ENCODE data around the gene SLC47A1.
"Not testable (repeated sequence)": the region's sequence is repeated elsewhere in the genome, so short reads cannot be mapped to it uniquely, and the experiment has no call there.

SLC47A1 gene

DNA sequence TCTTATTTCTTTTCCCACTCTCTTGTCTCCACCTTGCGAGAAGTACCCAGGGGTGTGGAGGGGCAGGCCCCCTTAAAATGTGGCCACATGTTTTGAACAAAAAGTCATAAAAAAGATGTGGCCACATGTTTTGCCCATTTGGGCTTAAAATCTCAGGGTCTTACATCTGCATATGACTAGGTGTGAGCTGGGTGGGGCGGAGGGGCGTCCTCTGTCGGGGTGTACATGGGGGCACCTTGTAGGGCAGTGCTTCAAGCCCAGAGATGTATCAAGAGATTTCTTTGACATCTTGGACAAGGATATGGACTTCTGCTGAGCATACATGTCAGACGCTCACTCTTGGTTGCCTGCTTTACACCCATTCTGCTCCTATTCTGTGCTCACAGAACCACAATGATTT, 13.0 kb upstream of the SLC47A1 start:
- H3K4me3 ChIP-seq (ENCODE audit: low read length in 2 of 2) = no peak overlapping the region
- no peaks in the 10 kb centered on the region for H3K36me3 ChIP-seq (ENCODE audit: control insufficient read depth in 2 of 2, insufficient read depth in 2 of 2, low read length in 2 of 2)
- no peak overlapping the region for H3K27ac ChIP-seq (ENCODE audit: low read depth in 2 of 2, low read length in 2 of 2)
- no peaks in the 10 kb centered on the region for H3K27me3 ChIP-seq (ENCODE audit: control insufficient read depth in 2 of 2, insufficient read depth in 2 of 2, low read length in 2 of 2)
- no peak overlapping the region for H3K9ac ChIP-seq (ENCODE audit: low read depth in 1 of 2, low read length in 2 of 2)
- no peaks in the 10 kb centered on the region for H3K4me1 ChIP-seq (ENCODE audit: control insufficient read depth in 2 of 2, insufficient read depth in 2 of 2, low read length in 2 of 2)
- no peaks in the 10 kb centered on the region for H3K9me3 ChIP-seq (ENCODE audit: control insufficient read depth in 2 of 2, low read length in 2 of 2)

DNA sequence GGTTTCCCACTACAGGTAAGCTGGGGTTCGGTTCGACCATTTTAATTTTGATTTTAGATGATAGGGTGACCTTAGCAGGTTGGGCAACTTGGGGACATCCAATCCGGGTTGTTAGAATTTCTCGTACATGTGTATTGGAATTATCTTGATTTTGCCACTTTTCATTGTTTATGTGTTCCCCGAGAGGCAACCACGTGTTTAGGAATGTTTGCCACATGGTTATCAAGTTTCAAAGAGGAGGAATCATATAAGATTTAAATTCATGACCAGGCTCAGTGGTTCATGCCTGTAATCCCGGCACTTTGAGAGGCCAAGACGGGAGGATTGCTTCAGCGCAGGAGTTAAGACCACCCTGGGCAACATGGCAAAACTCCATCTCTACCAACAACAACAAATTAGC, 10.0 kb upstream of the SLC47A1 start:
- Histone ChIP-seq H3K4me3 (ENCODE audit: low read length in 2 of 2) (no peak overlapping the region), H3K27me3 (ENCODE audit: control insufficient read depth in 2 of 2, insufficient read depth in 2 of 2, low read length in 2 of 2) (no peaks in the 10 kb centered on the region), H3K9ac (ENCODE audit: low read depth in 1 of 2, low read length in 2 of 2) (no peak overlapping the region), H3K4me1 (ENCODE audit: control insufficient read depth in 2 of 2, insufficient read depth in 2 of 2, low read length in 2 of 2) (no peaks in the 10 kb centered on the region), H3K27ac (ENCODE audit: low read depth in 2 of 2, low read length in 2 of 2) (no peak overlapping the region), H3K9me3 (ENCODE audit: control insufficient read depth in 2 of 2, low read length in 2 of 2) (no peaks in the 10 kb centered on the region), H3K36me3 (ENCODE audit: control insufficient read depth in 2 of 2, insufficient read depth in 2 of 2, low read length in 2 of 2) (no peaks in the 10 kb centered on the region)

GRCh38 chr17:19526950-19527349, 6.7 kb upstream of the SLC47A1 start:
- not testable (repeated sequence) for H3K4me3 ChIP-seq (ENCODE audit: low read length in 2 of 2); H3K27me3 ChIP-seq (ENCODE audit: control insufficient read depth in 2 of 2, insufficient read depth in 2 of 2, low read length in 2 of 2); H3K9me3 ChIP-seq (ENCODE audit: control insufficient read depth in 2 of 2, low read length in 2 of 2); H3K9ac ChIP-seq (ENCODE audit: low read depth in 1 of 2, low read length in 2 of 2); H3K27ac ChIP-seq (ENCODE audit: low read depth in 2 of 2, low read length in 2 of 2); H3K36me3 ChIP-seq (ENCODE audit: control insufficient read depth in 2 of 2, insufficient read depth in 2 of 2, low read length in 2 of 2); H3K4me1 ChIP-seq (ENCODE audit: control insufficient read depth in 2 of 2, insufficient read depth in 2 of 2, low read length in 2 of 2)

DNA sequence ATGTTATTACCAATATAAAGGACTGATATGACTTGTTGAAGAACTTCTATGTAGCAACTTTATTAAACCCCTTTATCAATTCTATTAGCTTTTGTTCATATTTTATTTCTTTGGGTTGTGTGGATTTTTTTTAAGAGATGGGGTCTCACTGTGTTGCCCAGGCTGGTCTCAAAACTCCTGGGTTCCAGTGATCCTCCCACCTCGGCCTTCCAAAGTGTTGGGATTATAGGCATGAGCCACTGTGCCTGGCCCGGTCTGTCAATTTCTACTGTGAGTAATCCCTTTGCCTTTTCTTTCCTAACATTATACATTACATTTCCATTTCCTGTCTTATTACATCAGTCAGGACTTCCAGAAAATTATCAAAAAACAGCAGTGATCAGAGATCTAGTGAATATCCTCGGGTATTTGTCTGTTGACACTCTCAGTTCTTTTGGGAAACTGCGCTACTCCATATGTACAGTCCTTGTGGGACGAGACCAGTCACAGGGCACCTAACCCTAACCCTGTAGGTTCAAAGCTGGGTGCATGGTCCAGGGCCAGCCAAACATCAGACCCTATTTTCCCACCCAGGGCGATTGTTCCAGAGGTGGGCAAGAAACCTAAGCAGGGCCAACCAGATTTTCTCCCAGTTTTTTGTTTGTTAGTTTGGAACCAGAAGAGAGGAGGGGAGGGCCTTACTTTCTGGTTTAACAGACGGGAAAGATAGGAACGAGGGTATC, 1.7 kb upstream of the SLC47A1 start:
- H3K27ac ChIP-seq (ENCODE audit: low read depth in 2 of 2, low read length in 2 of 2) = no peak overlapping the region
- H3K36me3 ChIP-seq (ENCODE audit: control insufficient read depth in 2 of 2, insufficient read depth in 2 of 2, low read length in 2 of 2) = no peaks in the 10 kb centered on the region
- no peak overlapping the region for H3K4me3 ChIP-seq (ENCODE audit: low read length in 2 of 2)
- H3K9me3 ChIP-seq (ENCODE audit: control insufficient read depth in 2 of 2, low read length in 2 of 2) = no peaks in the 10 kb centered on the region
- peaks cover 8 to 13% of the 10 kb centered on the region in 2 donors for H3K27me3 ChIP-seq (ENCODE audit: control insufficient read depth in 2 of 2, insufficient read depth in 2 of 2, low read length in 2 of 2)
- H3K9ac ChIP-seq (ENCODE audit: low read depth in 1 of 2, low read length in 2 of 2) = no peak overlapping the region
- H3K4me1 ChIP-seq (ENCODE audit: control insufficient read depth in 2 of 2, insufficient read depth in 2 of 2, low read length in 2 of 2) = peaks cover 0 to 2% of the 10 kb centered on the region in 2 donors

GRCh38 chr17:19533036-19533717, 477 bp upstream of the SLC47A1 start:
- Histone ChIP-seq H3K9me3 (ENCODE audit: control insufficient read depth in 2 of 2, low read length in 2 of 2) (no peaks in the 10 kb centered on the region), H3K27ac (ENCODE audit: low read depth in 2 of 2, low read length in 2 of 2) (no peak overlapping the region), H3K36me3 (ENCODE audit: control insufficient read depth in 2 of 2, insufficient read depth in 2 of 2, low read length in 2 of 2) (no peaks in the 10 kb centered on the region), H3K27me3 (ENCODE audit: control insufficient read depth in 2 of 2, insufficient read depth in 2 of 2, low read length in 2 of 2) (peaks cover 8 to 13% of the 10 kb centered on the region in 2 donors), H3K9ac (ENCODE audit: low read depth in 1 of 2, low read length in 2 of 2) (no peak overlapping the region), H3K4me3 (ENCODE audit: low read length in 2 of 2) (peak overlapping the region in 1 of 2 donors; percentile 31), H3K4me1 (ENCODE audit: control insufficient read depth in 2 of 2, insufficient read depth in 2 of 2, low read length in 2 of 2) (peaks cover 0 to 2% of the 10 kb centered on the region in 2 donors)

- Histone ChIP-seq H3K27ac (ENCODE audit: low read depth in 2 of 2, low read length in 2 of 2) (no peak overlapping the region), H3K4me1 (ENCODE audit: control insufficient read depth in 2 of 2, insufficient read depth in 2 of 2, low read length in 2 of 2) (peaks cover 0 to 2% of the 10 kb centered on the region in 2 donors), H3K4me3 (ENCODE audit: low read length in 2 of 2) (peak overlapping the region in 1 of 2 donors; percentile 54), H3K9me3 (ENCODE audit: control insufficient read depth in 2 of 2, low read length in 2 of 2) (no peaks in the 10 kb centered on the region), H3K27me3 (ENCODE audit: control insufficient read depth in 2 of 2, insufficient read depth in 2 of 2, low read length in 2 of 2) (peaks cover 8 to 13% of the 10 kb centered on the region in 2 donors), H3K36me3 (ENCODE audit: control insufficient read depth in 2 of 2, insufficient read depth in 2 of 2, low read length in 2 of 2) (no peaks in the 10 kb centered on the region), H3K9ac (ENCODE audit: low read depth in 1 of 2, low read length in 2 of 2) (no peak overlapping the region)
Measured at GRCh38 chr17:19534562-19535149, 1.0 kb downstream of the SLC47A1 start.

GRCh38 chr17:19537111-19537510, 3.5 kb downstream of the SLC47A1 start:
- H3K9me3 ChIP-seq (ENCODE audit: control insufficient read depth in 2 of 2, low read length in 2 of 2) = no peaks in the 10 kb centered on the region
- H3K9ac ChIP-seq (ENCODE audit: low read depth in 1 of 2, low read length in 2 of 2) = no peak overlapping the region
- H3K27ac ChIP-seq (ENCODE audit: low read depth in 2 of 2, low read length in 2 of 2) = no peak overlapping the region
- no peak overlapping the region for H3K4me3 ChIP-seq (ENCODE audit: low read length in 2 of 2)
- no peaks in the 10 kb centered on the region for H3K36me3 ChIP-seq (ENCODE audit: control insufficient read depth in 2 of 2, insufficient read depth in 2 of 2, low read length in 2 of 2)
- peaks cover 8 to 13% of the 10 kb centered on the region in 2 donors for H3K27me3 ChIP-seq (ENCODE audit: control insufficient read depth in 2 of 2, insufficient read depth in 2 of 2, low read length in 2 of 2)
- H3K4me1 ChIP-seq (ENCODE audit: control insufficient read depth in 2 of 2, insufficient read depth in 2 of 2, low read length in 2 of 2) = peaks cover 0 to 2% of the 10 kb centered on the region in 2 donors

DNA sequence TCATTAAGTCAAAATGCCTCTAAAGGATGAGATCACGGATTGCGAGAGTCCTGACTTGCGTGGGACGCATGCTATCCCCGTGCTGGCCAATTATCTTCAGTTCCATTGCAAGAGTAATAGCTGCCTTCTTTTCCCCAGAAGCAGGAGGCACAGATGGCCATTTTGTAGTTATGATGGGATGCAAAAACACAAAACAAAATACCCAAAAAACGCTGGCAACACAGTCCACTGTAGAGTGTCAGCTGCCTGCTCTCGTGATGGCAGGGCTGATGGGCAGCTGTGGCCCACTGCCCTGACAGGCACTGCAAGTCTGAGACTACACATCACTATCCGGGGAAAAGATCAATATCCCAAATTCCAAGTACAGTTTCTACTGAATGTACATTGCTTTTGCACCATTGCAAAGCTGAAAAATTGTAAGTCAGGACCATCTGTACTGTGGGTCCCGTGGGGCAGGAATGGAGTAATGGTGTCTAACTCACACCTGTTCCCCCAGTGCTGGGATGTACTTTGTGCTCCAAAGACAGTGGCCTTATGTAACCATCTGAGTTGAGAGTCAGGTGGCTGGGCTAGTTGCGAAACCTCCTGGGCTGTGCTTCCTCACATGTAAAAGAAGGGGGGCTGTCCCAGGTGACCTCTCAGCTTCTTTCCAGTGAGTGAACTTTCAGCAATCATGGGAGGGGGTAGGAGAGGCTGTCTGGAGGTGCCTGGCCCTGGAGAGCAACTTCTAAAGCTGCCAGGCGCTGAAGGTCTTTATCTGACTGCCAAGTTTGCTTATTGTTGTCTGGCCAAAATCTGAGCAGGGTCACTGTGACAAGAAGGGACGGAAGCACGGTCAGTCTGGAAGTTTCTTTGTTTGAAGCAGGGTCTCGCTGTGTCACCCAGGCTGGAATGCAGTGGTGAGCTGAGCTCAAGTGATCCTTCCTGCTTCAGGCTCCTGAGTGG, 4.7 kb downstream of the SLC47A1 start:
- Histone ChIP-seq H3K27me3 (ENCODE audit: control insufficient read depth in 2 of 2, insufficient read depth in 2 of 2, low read length in 2 of 2) (peaks cover 7 to 8% of the 10 kb centered on the region in 2 donors), H3K9ac (ENCODE audit: low read depth in 1 of 2, low read length in 2 of 2) (no peak overlapping the region), H3K27ac (ENCODE audit: low read depth in 2 of 2, low read length in 2 of 2) (no peak overlapping the region), H3K36me3 (ENCODE audit: control insufficient read depth in 2 of 2, insufficient read depth in 2 of 2, low read length in 2 of 2) (no peaks in the 10 kb centered on the region), H3K9me3 (ENCODE audit: control insufficient read depth in 2 of 2, low read length in 2 of 2) (no peaks in the 10 kb centered on the region), H3K4me1 (ENCODE audit: control insufficient read depth in 2 of 2, insufficient read depth in 2 of 2, low read length in 2 of 2) (peaks cover 0 to 2% of the 10 kb centered on the region in 2 donors), H3K4me3 (ENCODE audit: low read length in 2 of 2) (no peak overlapping the region)

DNA sequence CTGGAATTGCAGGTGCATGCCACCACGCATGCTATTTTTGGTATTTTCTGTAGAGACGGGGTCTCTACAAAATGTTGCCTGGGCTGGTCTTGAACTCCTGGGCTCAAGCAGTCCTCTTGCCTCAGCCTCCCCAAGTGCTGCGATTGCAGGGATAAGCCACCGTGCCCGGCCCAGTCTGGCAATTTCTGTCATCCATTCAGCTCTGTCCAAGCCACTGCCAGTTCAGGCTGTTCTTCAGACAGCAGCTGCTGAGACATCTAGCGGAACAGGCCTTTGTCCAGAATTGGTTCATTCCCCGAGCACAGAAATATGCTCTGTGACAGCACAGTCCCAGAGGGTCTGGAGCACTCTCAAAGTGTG, 5.4 kb downstream of the SLC47A1 start:
- H3K4me1 ChIP-seq (ENCODE audit: control insufficient read depth in 2 of 2, insufficient read depth in 2 of 2, low read length in 2 of 2) = no peaks in the 10 kb centered on the region
- no peak overlapping the region for H3K27ac ChIP-seq (ENCODE audit: low read depth in 2 of 2, low read length in 2 of 2)
- no peaks in the 10 kb centered on the region for H3K9me3 ChIP-seq (ENCODE audit: control insufficient read depth in 2 of 2, low read length in 2 of 2)
- H3K4me3 ChIP-seq (ENCODE audit: low read length in 2 of 2) = no peak overlapping the region
- H3K27me3 ChIP-seq (ENCODE audit: control insufficient read depth in 2 of 2, insufficient read depth in 2 of 2, low read length in 2 of 2) = peaks cover 6 to 8% of the 10 kb centered on the region in 2 donors
- H3K9ac ChIP-seq (ENCODE audit: low read depth in 1 of 2, low read length in 2 of 2) = no peak overlapping the region
- H3K36me3 ChIP-seq (ENCODE audit: control insufficient read depth in 2 of 2, insufficient read depth in 2 of 2, low read length in 2 of 2) = no peaks in the 10 kb centered on the region

Measured in mucosa of rectum (tissue), 2 donors.